ENCODE results near the gene DDA1. TPM values are rescaled to one million over a fixed set of nuclear protein-coding genes. Genes with fewer than 3 reads are reported as not detected.
A peak's percentile ranks its signal among the peaks of the same experiment; 100 is the strongest.

DDA1 gene
- total and polyA plus RNA-seq, 8 donors = 2.2 to 63.7 (median 39.4) TPM

GRCh38 chr19:17285415-17286135 is 23.8 kb upstream of the DDA1 start:
- H3K4me3 ChIP-seq = no peak overlapping the region
- intact Hi-C loops (cut with DNase I; ENCODE audit: low total_unique reads) = no loop called here
- no peak for TF ChIP-seq EP300 (IDR thresholded peaks at IDR 0.05)
- TF ChIP-seq, protein P1, sequence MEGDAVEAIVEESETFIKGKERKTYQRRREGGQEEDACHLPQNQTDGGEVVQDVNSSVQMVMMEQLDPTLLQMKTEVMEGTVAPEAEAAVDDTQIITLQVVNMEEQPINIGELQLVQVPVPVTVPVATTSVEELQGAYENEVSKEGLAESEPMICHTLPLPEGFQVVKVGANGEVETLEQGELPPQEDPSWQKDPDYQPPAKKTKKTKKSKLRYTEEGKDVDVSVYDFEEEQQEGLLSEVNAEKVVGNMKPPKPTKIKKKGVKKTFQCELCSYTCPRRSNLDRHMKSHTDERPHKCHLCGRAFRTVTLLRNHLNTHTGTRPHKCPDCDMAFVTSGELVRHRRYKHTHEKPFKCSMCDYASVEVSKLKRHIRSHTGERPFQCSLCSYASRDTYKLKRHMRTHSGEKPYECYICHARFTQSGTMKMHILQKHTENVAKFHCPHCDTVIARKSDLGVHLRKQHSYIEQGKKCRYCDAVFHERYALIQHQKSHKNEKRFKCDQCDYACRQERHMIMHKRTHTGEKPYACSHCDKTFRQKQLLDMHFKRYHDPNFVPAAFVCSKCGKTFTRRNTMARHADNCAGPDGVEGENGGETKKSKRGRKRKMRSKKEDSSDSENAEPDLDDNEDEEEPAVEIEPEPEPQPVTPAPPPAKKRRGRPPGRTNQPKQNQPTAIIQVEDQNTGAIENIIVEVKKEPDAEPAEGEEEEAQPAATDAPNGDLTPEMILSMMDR (IDR thresholded peaks at IDR 0.05) = no peak
- no peak for TF ChIP-seq POLR2AphosphoS5 (IDR thresholded peaks at IDR 0.05)
- no peak for TF ChIP-seq POLR2A (IDR thresholded peaks at IDR 0.05)
- no peaks in the 10 kb centered on the region for H3K9me3 ChIP-seq
- peaks cover 12 to 29% (median 19%) of the 10 kb centered on the region in 4 donors for H3K4me1 ChIP-seq
- no peaks in the 10 kb centered on the region for H3K36me3 ChIP-seq
- H3K27ac ChIP-seq = no peak overlapping the region
- peaks cover 3 to 35% (median 18%) of the 10 kb centered on the region in 3 donors for H3K27me3 ChIP-seq
- no peak for DNase-seq
- 89 to 92% (median 91%) methylated on average over 18 of the region's 18 CpGs for WGBS, 5 donors

- Histone ChIP-seq H3K4me1 (peaks cover 12 to 26% (median 19%) of the 10 kb centered on the region in 4 donors), H3K9me3 (no peaks in the 10 kb centered on the region), H3K36me3 (no peaks in the 10 kb centered on the region), H3K4me3 (no peak overlapping the region), H3K27me3 (peaks cover 3 to 32% (median 16%) of the 10 kb centered on the region in 3 donors), H3K27ac (no peak overlapping the region)
- intact Hi-C loops (cut with DNase I; ENCODE audit: low total_unique reads) = no loop called here
- no peak for DNase-seq
- no peak for TF ChIP-seq POLR2AphosphoS5 (IDR thresholded peaks at IDR 0.05)
- TF ChIP-seq, protein P1 (IDR thresholded peaks at IDR 0.05) = no peak
- no peak for TF ChIP-seq EP300 (IDR thresholded peaks at IDR 0.05)
- 89 to 93% (median 92%) methylated on average over 7 to 11 of the region's 11 CpGs for WGBS, 5 donors
These were observed 23.1 kb upstream of the DDA1 start for GRCh38 chr19:17286263-17286662.

DNA sequence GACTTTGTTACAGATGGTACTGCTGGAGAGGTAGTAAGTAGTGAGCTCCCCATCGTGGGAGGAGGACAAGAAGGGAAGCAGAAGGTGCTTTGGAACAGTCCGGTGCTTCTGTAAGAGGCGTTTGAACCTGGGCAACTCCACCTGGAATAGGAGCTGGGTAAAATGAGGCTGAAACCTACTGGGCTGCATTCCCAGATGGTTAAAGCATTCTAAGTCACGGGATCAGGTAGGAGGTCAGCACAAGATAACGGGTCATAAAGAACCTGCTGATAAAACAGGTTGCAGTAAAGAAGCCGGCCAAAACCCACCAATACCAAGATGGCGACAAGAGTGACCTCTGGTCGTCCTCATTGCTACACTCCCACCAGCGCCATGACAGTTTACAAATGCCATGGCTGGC is 22.6 kb upstream of the DDA1 start:
- Histone ChIP-seq H3K27ac (no peak overlapping the region), H3K27me3 (peaks cover 0 to 27% (median 11%) of the 10 kb centered on the region in 3 donors), H3K9me3 (no peaks in the 10 kb centered on the region), H3K36me3 (no peaks in the 10 kb centered on the region), H3K4me1 (peaks cover 8 to 23% (median 15%) of the 10 kb centered on the region in 4 donors), H3K4me3 (no peak overlapping the region)
- no peak for DNase-seq
- no peak for TF ChIP-seq EP300 (IDR thresholded peaks at IDR 0.05)
- 40 to 66% (median 44%) methylated on average over 9 of the region's 9 CpGs for WGBS, 5 donors
- intact Hi-C loops (cut with DNase I; ENCODE audit: low total_unique reads) = no loop called here

DNA sequence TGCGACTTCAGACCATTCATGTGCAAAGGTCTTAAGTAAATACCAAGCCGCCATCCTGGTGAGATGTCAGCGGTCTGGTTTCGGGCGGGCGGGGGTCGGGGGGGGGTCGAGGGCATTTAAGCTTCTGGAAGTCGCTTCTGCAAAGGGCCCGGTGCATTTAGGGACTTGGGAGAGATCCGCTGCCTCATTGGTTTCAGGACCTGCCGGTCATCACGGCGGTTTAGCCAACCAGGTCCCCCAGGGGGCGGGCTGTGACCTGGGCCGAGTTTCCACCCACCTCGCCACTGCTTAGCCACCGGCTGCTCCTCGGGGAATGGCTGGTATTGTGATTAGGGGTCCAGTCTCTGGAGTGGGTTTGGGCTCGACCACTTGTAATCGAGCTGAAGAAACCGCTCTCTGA is 19.9 kb upstream of the DDA1 start:
- peaks cover 0 to 6% (median 3%) of the 10 kb centered on the region in 4 donors for H3K36me3 ChIP-seq

More for the DNA sequence above, 19.9 kb upstream of the DDA1 start:
- 11 to 16% (median 12%) methylated on average over 19 to 22 of the region's 22 CpGs for WGBS, 5 donors
- peaks cover 0 to 34% (median 23%) of the 10 kb centered on the region in 4 donors for H3K4me1 ChIP-seq
- no peak for TF ChIP-seq POLR2A (IDR thresholded peaks at IDR 0.05)
- no peak for TF ChIP-seq EP300 (IDR thresholded peaks at IDR 0.05)
- TF ChIP-seq, protein P1 (IDR thresholded peaks at IDR 0.05) = peak in 1 of 7 experiments; percentile 10
- TF ChIP-seq POLR2AphosphoS5 (IDR thresholded peaks at IDR 0.05) = no peak
- peaks cover 0 to 7% (median 4%) of the 10 kb centered on the region in 3 donors for H3K27me3 ChIP-seq
- no peak overlapping the region for H3K27ac ChIP-seq
- no peaks in the 10 kb centered on the region for H3K9me3 ChIP-seq
- H3K4me3 ChIP-seq = no peak overlapping the region
- intact Hi-C loops (cut with DNase I; ENCODE audit: low total_unique reads) = no loop called here
- peak; percentile 76 to 88 for DNase-seq
